Neural crest cell (in vitro differentiated cells): ENCODE results near the gene ARMC9. TPM values are rescaled to one million over a fixed set of nuclear protein-coding genes. Genes with fewer than 3 reads are reported as not detected.
A peak's percentile ranks its signal among the peaks of the same experiment; 100 is the strongest.
"Not testable (repeated sequence)": the region's sequence is repeated elsewhere in the genome, so short reads cannot be mapped to it uniquely, and the experiment has no call there.

Experiments used
- DNase-seq: peaks from one replicate; pipeline ENCODE4 v3.0.0; 2021; ENCODE audit warnings: low read depth, mixed read lengths, low spot score
- H3K27ac Mint-ChIP-seq: one replicate; pipeline ENCODE4 v1.8.0; 2021; ENCODE audit warnings: mild to moderate bottlenecking, mixed read lengths; ENCODE audit not compliant: unreplicated experiment
- H3K27me3 Mint-ChIP-seq: 2 replicates; pipeline ENCODE4 v1.8.0; 2021; ENCODE audit warnings: low read depth, mild to moderate bottlenecking, mixed read lengths
- H3K36me3 Mint-ChIP-seq: 2 replicates; pipeline ENCODE4 v1.8.0; 2021; ENCODE audit warnings: low read depth, mild to moderate bottlenecking, mixed read lengths
- H3K4me1 Mint-ChIP-seq: 2 replicates; pipeline ENCODE4 v1.8.0; 2021; ENCODE audit warnings: mixed read lengths
- H3K4me3 Mint-ChIP-seq: one replicate; pipeline ENCODE4 v1.8.0; 2021; ENCODE audit warnings: mild to moderate bottlenecking, mixed read lengths
- H3K9me3 Mint-ChIP-seq: 2 replicates; pipeline ENCODE4 v1.8.0; 2021; ENCODE audit warnings: mixed read lengths
- total RNA-seq: library from RNA; stranded (reverse); gene quantifications from 2 replicates; pipeline ENCODE4 v1.2.1, GENCODE V29; 2021
- TF ChIP-seq, protein P1 (sequence below): fragments of 200-600 bp; sonication (generic); conservative IDR thresholded peaks from 2 replicates; pipeline ENCODE4 v1.5.0; 2021; ENCODE audit warnings: antibody characterized with exemption, mild to moderate bottlenecking

The ARMC9 gene
- total RNA-seq, 1 donor from 2014 or later, result 35.0 TPM

DNA sequence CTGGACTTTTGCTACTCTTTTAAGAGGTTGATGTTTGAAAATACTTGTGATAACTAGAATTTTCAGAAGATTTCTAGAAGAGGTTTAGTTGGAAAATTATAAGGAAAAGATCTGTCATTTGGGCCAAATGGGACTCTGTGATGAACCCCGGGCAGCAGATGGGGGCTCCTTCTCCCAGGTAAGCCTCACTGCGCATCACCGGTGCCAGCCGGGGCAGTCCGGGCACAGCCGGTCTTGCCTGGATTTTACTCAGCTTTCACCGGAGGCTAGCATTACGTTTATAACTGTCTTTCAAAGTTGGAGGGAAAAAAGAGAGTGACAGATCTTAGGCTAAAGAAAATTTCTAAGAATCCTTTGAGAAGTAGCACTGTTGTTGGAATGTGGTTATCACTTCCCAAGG is 99.7 kb downstream of the ARMC9 start:
- Mint-ChIP-seq H3K4me3 (no peak overlapping the region), H3K27me3 (no peaks in the 10 kb centered on the region), H3K36me3 (no peaks in the 10 kb centered on the region), H3K4me1 (peaks cover 18% of the 10 kb centered on the region), H3K9me3 (no peaks in the 10 kb centered on the region), H3K27ac (no peak overlapping the region)
- TF ChIP-seq, protein P1, sequence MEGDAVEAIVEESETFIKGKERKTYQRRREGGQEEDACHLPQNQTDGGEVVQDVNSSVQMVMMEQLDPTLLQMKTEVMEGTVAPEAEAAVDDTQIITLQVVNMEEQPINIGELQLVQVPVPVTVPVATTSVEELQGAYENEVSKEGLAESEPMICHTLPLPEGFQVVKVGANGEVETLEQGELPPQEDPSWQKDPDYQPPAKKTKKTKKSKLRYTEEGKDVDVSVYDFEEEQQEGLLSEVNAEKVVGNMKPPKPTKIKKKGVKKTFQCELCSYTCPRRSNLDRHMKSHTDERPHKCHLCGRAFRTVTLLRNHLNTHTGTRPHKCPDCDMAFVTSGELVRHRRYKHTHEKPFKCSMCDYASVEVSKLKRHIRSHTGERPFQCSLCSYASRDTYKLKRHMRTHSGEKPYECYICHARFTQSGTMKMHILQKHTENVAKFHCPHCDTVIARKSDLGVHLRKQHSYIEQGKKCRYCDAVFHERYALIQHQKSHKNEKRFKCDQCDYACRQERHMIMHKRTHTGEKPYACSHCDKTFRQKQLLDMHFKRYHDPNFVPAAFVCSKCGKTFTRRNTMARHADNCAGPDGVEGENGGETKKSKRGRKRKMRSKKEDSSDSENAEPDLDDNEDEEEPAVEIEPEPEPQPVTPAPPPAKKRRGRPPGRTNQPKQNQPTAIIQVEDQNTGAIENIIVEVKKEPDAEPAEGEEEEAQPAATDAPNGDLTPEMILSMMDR, result no peak
- no peak for DNase-seq

DNA sequence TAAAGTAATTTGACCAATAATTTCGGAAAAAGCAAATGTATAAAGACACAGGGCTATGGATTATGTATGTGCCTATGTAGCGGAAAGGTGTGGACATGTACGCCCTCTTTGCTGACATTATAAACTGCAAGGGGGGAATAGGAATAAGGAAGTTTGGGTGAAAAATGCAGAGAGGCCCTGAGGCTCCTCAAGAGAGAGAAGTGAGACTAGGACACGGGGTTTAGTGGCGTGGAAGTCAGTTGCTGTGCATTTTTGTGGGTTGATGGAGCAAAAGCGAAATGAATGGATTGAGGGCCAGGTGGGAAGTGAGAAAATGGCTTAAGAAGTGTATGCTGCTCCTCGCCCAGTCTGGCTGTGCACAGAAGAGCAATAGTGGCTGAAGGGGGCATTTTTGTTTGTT is 100.8 kb downstream of the ARMC9 start:
- H3K4me1 Mint-ChIP-seq, result peaks cover 23% of the 10 kb centered on the region
- TF ChIP-seq, protein P1, result no peak
- H3K36me3 Mint-ChIP-seq, result no peaks in the 10 kb centered on the region
- DNase-seq, result no peak
- no peaks in the 10 kb centered on the region for H3K9me3 Mint-ChIP-seq
- peak overlapping the region; percentile 15 for H3K27ac Mint-ChIP-seq
- H3K4me3 Mint-ChIP-seq, result no peak overlapping the region
- H3K27me3 Mint-ChIP-seq, result no peaks in the 10 kb centered on the region

GRCh38 chr2:231300020-231300721 is 101.7 kb downstream of the ARMC9 start:
- Mint-ChIP-seq H3K36me3 (no peaks in the 10 kb centered on the region), H3K9me3 (no peaks in the 10 kb centered on the region), H3K4me3 (no peak overlapping the region), H3K27me3 (no peaks in the 10 kb centered on the region), H3K27ac (no peak overlapping the region), H3K4me1 (peaks cover 25% of the 10 kb centered on the region)
- TF ChIP-seq, protein P1, result no peak
- DNase-seq, result no peak

- H3K27me3 Mint-ChIP-seq, result no peaks in the 10 kb centered on the region
- no peak overlapping the region for H3K4me3 Mint-ChIP-seq
- H3K9me3 Mint-ChIP-seq, result no peaks in the 10 kb centered on the region
- no peak for DNase-seq
- no peaks in the 10 kb centered on the region for H3K36me3 Mint-ChIP-seq
- TF ChIP-seq, protein P1, result no peak
- peaks cover 29% of the 10 kb centered on the region for H3K4me1 Mint-ChIP-seq
- no peak overlapping the region for H3K27ac Mint-ChIP-seq
Observed at GRCh38 chr2:231300722-231301076, 102.3 kb downstream of the ARMC9 start.

GRCh38 chr2:231304259-231304658 is 105.8 kb downstream of the ARMC9 start:
- H3K27ac Mint-ChIP-seq, H3K27me3 Mint-ChIP-seq, H3K4me3 Mint-ChIP-seq, H3K9me3 Mint-ChIP-seq, H3K36me3 Mint-ChIP-seq, DNase-seq: not testable (repeated sequence)
- H3K4me1 Mint-ChIP-seq, result peaks cover 12% of the 10 kb centered on the region

- no peaks in the 10 kb centered on the region for H3K9me3 Mint-ChIP-seq
- TF ChIP-seq, protein P1, result no peak
Observed at GRCh38 chr2:231305221-231305620, 106.8 kb downstream of the ARMC9 start.

More at GRCh38 chr2:231305221-231305620, 106.8 kb downstream of the ARMC9 start:
- Mint-ChIP-seq H3K36me3 (no peaks in the 10 kb centered on the region), H3K4me3 (no peak overlapping the region), H3K4me1 (peaks cover 12% of the 10 kb centered on the region), H3K27ac (no peak overlapping the region), H3K27me3 (no peaks in the 10 kb centered on the region)
- DNase-seq, result no peak
